OCI-LY1 (cell line): ENCODE results near the gene MAGI1.

Experiments
- EZH2 ChIP-seq: fragments of 200-600 bp; sonication (generic), shearing (Covaris generic); IDR thresholded peaks from 2 replicates; pipeline ENCODE4 v1.8.0; 2017; ENCODE audit warnings: borderline replicate concordance, mixed run types, mild to moderate bottlenecking, antibody characterized with exemption, low read length, moderate library complexity, mixed read lengths
- TF ChIP-seq, protein P1 (sequence below): fragments of 200-600 bp; sonication (generic), shearing (Covaris generic); IDR thresholded peaks from 2 replicates; pipeline ENCODE4 v1.5.1; 2017; ENCODE audit warnings: mild to moderate bottlenecking, antibody characterized with exemption, low read length, moderate library complexity, mixed read lengths

GRCh38 chr3:65560901-65561300 lies 477.8 kb downstream of the MAGI1 start:
- TF ChIP-seq EZH2: no peak
- TF ChIP-seq, protein P1, sequence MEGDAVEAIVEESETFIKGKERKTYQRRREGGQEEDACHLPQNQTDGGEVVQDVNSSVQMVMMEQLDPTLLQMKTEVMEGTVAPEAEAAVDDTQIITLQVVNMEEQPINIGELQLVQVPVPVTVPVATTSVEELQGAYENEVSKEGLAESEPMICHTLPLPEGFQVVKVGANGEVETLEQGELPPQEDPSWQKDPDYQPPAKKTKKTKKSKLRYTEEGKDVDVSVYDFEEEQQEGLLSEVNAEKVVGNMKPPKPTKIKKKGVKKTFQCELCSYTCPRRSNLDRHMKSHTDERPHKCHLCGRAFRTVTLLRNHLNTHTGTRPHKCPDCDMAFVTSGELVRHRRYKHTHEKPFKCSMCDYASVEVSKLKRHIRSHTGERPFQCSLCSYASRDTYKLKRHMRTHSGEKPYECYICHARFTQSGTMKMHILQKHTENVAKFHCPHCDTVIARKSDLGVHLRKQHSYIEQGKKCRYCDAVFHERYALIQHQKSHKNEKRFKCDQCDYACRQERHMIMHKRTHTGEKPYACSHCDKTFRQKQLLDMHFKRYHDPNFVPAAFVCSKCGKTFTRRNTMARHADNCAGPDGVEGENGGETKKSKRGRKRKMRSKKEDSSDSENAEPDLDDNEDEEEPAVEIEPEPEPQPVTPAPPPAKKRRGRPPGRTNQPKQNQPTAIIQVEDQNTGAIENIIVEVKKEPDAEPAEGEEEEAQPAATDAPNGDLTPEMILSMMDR: no peak
